Sciatic nerve (tissue), 2 donors: ENCODE measurements around the gene TFRC. TPM values are rescaled to one million over a fixed set of nuclear protein-coding genes. Genes with fewer than 3 reads are reported as not detected.
"Not testable (repeated sequence)": the region's sequence is repeated elsewhere in the genome, so short reads cannot be mapped to it uniquely, and the experiment has no call there.

ENCODE experiments used
- ATAC-seq: fragments of 200-7000 bp; cut with Tn5 transposase; one replicate; pipeline ENCODE4 v1.9.1; 2020; ENCODE audit warnings: mild to moderate bottlenecking, moderate library complexity
- DNase-seq: peaks from one replicate; pipeline ENCODE4 v3.0.0-alpha.2; 2020; ENCODE audit warnings: low spot score
- intact Hi-C: fragments of 100-400 bp; cut with DNase I; formaldehyde crosslinking; loops from one replicate; pipeline ENCODE4 v1.14.2; 2022
- total RNA-seq: library from RNA; stranded (reverse); fragmentation: NEBNext Ultra II Directional; extraction: Animal tissue kit (Norgen Biotek cat#: 25700); gene quantifications from one replicate; pipeline ENCODE4 v1.2.1, GENCODE V29; 2021
- donor health status: DM: no; HTN: no; CAD: no.
- donor health status: DM: no; HTN: no; CAD: no.

TFRC gene
- 76.7 TPM for total RNA-seq

- peak; percentile 99 for ATAC-seq
- intact Hi-C loops = no loop called here
These were observed at the start of gene TFRC for GRCh38 chr3:196081834-196082618. TSS of gene TFRC (minus strand) at chr3:196082090. CDS start at chr3:196077099, 4,991 bp downstream.

DNA sequence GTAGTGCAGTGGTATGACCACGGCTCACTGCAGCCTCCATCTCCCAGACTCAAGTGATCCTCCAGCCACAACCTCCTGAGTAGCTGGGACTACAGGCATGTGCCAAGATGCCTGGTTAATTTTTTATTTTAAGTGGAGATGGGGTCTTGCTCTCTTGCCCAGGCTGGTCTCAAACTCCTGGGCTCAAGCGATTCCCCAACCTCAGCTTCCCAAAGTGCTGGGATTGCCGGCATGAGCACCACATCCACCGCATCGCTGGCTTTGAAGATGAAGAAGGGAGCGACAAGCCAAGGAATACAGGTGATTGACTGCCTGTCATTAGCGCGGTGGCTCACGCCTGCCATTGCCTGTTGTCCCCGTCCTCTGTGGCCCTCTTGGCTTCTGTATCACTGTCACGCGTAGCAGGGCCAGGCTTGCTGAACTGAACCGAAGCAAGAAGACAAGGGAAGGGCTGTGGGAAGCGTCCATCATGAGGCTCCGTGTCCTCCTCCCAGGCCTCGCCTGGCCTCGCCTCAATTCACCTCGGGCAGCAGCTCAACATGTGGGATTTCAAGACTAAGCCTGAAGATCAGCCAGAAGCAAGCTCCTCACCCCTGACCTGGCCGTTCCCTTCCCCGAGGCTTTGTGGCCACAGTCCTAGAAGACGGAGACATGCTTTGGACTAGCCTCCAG lies 46.4 kb upstream of the TFRC start:
- intact Hi-C loops = no loop called here
- DNase-seq (no peak), ATAC-seq (no peak)

More at GRCh38 chr3:196081834-196082618, at the start of gene TFRC:
- DNase-seq = peak; percentile 96

DNA sequence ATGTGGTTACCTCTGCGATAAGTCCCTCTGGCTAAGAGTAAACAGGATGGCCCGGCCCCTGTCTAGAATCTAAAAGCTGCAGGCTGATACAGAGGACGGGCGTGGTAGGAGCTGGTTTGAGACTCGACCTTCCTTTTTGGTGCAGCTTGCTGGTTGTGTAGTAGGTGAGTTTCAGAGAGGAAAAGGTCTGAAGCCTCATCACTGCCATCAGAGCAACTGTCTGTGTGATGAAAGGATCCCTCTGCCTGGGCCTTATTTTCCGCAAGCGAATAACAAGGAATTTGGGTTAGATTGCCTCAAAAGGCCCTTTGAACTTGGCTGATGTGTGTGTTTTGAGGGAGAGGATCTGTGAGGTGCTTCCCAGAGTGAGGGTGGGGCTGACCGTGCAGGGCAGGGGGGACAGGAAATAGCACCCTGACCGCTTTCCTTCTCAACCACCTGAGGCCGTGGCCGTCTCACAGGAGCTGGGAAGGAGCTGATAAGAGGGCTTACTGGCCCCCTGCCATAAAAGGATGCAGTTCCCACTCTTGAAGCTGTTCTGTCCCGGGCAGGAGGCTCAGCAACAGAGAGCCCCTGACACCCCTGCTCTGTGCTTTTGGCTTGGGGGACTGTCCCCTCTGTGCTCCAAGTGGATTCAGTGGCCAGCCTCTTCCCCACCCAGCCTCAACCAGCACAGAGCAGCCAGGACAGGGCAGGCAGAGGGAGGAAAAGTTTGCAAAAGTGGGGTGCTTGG lies 45.6 kb upstream of the TFRC start:
- intact Hi-C loops = no loop called here
- ATAC-seq = no peak
- no peak for DNase-seq

DNA sequence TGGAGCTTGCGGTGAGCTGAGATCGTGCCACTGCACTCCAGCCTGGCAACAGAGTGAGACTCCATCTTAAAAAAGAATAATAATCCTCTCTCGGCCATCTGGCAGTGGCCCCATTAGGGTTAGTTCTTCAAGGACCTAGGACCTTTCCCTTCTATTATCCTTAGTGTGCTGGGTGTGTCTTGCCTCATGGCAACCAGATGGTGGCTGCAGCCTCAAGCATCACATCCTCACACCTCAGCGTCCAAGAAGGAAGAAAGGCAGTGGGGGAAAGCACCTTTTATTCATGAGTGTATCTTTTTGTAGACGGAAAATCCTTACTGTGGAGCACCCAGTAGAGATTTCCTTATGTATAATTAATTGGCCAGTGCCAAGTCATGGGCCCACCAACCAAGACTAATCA lies 42.7 kb upstream of the TFRC start:
- DNase-seq (no peak), ATAC-seq (no peak)
- intact Hi-C loops = no loop called here

DNA sequence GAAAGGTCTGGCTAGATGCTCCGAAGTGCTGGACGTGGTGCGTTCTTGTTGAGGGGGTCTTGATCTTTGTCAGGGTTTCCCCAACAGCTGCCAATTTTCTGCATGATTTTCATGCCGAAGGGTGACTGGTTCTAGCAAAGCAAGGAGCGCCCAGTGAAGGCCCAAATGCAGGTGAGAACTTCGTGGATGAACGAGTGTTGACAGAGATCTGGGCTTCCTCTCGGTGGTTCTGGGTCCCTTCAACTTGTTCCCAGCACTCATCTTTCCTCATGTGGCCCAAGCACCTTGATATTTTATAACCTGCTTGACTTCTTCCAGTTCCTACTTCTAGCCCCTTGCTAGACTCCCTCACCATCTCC lies 40.8 kb upstream of the TFRC start:
- ATAC-seq (no peak), DNase-seq (no peak)
- intact Hi-C loops = no loop called here

GRCh38 chr3:196122021-196122687 lies 40.3 kb upstream of the TFRC start:
- intact Hi-C loops = no loop called here
- DNase-seq = peak; percentile 51
- no peak for ATAC-seq

GRCh38 chr3:196121066-196121465 lies 39.2 kb upstream of the TFRC start:
- intact Hi-C loops = no loop called here
- DNase-seq (no peak), ATAC-seq (no peak)

DNA sequence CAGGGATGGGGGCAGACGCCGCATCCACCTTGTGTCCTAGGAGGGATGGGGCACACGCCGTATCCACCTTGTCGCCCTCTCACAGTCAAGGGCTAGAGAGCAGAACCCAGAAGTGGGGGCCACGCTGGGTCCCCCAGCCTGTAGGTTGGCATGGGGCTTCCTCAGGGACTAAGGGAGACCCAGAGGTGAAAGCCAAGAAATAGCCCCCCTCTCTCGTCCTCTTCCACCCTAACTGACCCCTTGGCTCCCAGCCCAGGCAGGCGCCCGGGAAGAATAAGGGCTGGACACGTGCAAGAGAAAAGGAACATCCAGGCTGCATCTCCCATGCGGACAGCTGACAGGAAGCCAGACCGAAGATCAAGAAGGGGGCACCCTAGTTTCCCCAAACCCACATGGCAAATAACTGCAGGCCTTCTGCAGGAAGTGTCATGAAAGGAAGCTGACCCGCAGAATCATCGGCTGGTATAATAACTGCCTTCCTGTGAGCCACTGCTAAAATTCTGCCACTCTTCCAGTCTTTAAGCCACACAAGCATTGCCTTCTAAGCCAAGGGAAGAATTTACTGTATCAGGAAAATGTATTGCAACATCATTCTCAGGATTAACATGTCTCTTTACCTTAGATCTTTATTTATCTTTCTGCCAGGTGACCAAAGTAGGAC lies 38.5 kb upstream of the TFRC start:
- intact Hi-C loops = no loop called here
- ATAC-seq = peak; percentile 83
- DNase-seq = no peak

DNA sequence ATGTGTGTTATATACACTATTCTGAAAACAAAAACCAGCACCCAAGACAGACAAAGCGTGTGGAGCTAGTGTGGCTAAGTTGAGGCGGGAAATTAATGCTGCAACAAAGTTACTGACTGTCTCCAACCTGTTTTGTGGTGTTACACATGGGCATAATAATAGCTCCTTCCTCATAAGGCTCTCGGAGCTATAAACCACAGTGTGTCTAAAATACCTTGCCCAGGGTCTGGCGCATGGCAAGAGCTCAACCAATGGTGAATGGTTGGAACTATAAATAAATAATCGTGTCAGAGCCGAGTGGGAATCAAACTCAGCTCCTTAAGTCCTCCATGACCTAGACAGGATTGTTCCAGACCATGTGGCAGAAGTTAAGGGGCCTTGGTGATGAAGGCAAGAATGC lies 35.9 kb upstream of the TFRC start:
- ATAC-seq = no peak
- no peak for DNase-seq
- intact Hi-C loops = no loop called here

DNA sequence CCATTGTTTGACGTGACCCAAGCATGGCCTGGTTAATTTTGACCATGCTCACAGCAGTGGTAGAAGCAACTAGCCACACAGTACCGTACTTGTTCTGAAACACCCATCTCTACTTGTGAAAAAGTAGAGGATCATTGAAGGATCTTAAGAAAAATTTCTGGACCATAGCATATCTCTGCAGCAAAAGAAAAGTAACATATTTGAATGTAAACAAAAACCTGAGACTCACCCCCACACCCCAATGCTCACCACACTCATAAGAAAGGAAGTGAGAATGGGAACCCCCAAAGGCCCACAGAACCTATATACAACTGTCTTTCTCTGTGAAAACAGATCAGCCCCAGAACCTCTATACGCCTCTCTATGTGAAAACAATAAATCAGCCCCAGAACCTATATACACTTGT lies 33.8 kb upstream of the TFRC start:
- intact Hi-C loops = no loop called here
- no peak for ATAC-seq
- no peak for DNase-seq

DNA sequence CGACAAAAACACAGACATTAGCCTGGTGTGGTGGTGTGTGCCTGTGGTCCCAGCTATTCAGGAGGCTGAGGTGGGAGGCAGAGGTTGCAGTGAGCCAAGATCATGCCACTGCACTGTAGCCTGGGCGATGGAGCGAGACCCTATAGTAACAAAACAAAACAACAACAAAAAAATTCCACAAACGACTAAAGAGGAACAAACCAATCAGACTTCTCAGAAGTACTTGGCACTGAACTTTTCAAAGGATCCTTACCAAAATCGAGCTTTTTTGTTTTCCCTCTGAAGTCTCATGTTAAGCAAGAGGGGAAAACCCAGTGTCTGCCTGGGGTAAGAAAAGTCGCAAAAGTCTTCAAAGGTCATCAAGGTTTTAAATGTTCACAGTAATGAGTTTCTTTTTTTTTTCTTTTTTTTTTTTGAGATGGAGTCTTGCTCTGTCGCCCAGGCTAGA lies 30.1 kb upstream of the TFRC start:
- ATAC-seq (no peak), DNase-seq (no peak)
- intact Hi-C loops = no loop called here

GRCh38 chr3:196108075-196108743 lies 26.3 kb upstream of the TFRC start:
- intact Hi-C loops = no loop called here
- DNase-seq (no peak), ATAC-seq (no peak)

- DNase-seq, intact Hi-C loops, ATAC-seq: not testable (repeated sequence)
These were observed 22.8 kb upstream of the TFRC start for GRCh38 chr3:196104707-196105106.

GRCh38 chr3:196098365-196098980 lies 16.6 kb upstream of the TFRC start:
- DNase-seq, ATAC-seq, intact Hi-C loops: not testable (repeated sequence)

DNA sequence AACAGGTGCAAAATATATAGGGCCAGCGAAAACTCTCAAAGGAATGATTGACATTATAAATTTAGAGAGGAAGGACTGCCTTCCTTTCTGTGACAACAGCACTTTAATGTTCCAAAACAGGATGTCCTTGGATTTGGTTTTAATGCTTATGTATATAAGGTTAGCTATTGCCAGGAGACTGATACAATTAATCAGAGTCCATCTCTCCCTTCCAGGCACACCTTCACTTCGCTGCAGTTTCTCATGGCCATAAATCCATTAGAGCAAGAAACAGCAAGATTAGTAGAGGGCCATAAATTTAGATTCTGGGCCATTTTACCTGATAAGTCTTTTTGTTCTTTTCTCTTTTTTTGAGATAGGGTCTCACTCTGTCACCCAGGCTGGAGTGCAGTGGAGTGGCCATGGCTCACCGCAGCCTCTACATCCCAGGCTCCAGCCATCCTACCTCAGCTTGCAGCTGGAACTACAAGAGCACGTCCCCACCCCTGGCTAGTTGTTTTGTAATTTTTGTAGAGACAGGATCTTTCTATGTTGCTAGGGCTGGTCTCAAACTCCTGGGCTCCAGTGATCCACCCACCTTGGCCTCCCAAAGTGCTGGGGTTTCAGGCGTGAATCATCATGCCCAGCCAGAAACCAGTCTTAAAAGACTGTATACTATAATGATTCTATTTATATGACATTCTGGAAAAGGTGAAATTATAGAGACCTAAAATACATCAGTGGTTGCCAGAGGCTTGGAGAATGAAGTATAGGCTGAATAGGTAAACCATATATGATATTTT lies 15.7 kb upstream of the TFRC start:
- DNase-seq (no peak), ATAC-seq (no peak)
- intact Hi-C loops = no loop called here

DNA sequence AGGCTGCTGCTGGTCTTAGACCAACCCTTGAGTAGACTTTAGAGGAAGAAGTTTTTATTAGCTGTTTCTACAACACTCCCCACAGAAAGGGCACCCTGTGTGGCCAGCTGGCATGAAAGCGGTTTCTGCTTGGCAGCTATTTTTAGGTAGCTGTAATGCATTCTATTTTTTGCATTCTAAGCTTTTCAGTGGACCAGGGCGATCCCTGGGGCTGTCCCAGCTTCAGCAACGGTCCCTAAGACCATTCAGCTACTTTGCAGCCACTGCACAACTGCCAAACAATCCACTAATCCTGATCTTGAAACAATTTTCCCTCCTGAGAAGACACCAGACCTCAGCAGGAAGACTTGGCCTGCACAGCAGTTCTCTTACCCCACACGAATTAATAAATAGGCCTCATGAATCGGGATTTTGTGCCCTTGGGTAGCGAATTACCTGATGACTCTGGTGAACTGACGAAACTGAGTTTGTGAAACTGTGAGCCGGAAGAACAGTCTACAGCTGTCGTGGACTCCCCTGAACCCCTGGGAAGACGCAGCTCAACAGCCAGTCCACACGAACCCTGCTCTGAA lies 14.6 kb upstream of the TFRC start:
- ATAC-seq (peak; percentile 79), DNase-seq (no peak)
- intact Hi-C loops = no loop called here
